Peyer's patch (tissue), 4 donors: Measurements from ENCODE around the gene SFXN2.

Experiments used
- CTCF ChIP-seq, 6 experiments: fragments of 450-650 bp in 4 of 6; fragments of 200-600 bp in 2 of 6; sonication (generic) in 1 of 6; IDR thresholded peaks; one replicate each; pipeline ENCODE4 v1.5.1; 2017 to 2019; ENCODE audit warnings: antibody characterized with exemption in 6 of 6, mild to moderate bottlenecking in 3 of 6, moderate library complexity in 1 of 6
- POLR2A ChIP-seq, 2 donors: fragments of 450-650 bp; IDR thresholded peaks; one replicate each; pipeline ENCODE4 v1.5.1; 2017; ENCODE audit warnings: antibody characterized with exemption in 2 of 2, mild to moderate bottlenecking in 2 of 2, moderate library complexity in 2 of 2

- TF ChIP-seq CTCF (IDR thresholded peaks at IDR 0.05) (no peak), POLR2A (IDR thresholded peaks at IDR 0.05) (no peak)
These were observed 18.2 kb downstream of the SFXN2 start for GRCh38 chr10:102732661-102733060.
